Right cardiac atrium (tissue), 5 donors: ENCODE measurements around the gene ZNF253. TPM values are rescaled to one million over a fixed set of nuclear protein-coding genes. Genes with fewer than 3 reads are reported as not detected.
"Not testable (repeated sequence)": the region's sequence is repeated elsewhere in the genome, so short reads cannot be mapped to it uniquely, and the experiment has no call there.

Experiments
- ATAC-seq, 2 donors: fragments of 200-7000 bp; cut with Tn5 transposase; one replicate each; pipeline versions ENCODE4 v1.8.0 to v1.9.1; 2020; ENCODE audit warnings: moderate library complexity in 2 of 2, mild to moderate bottlenecking in 1 of 2
- DNase-seq, 3 donors: peaks; one replicate each; pipeline ENCODE4 v3.0.0-alpha.2; 2020
- H3K27ac ChIP-seq: one replicate; pipeline ENCODE4 v1.5.1; 2013; ENCODE audit warnings: mild to moderate bottlenecking, low read length, control low read depth, moderate library complexity
- H3K27me3 ChIP-seq: one replicate; pipeline ENCODE4 v1.6.1; 2013; ENCODE audit not compliant: control insufficient read depth, insufficient read depth
- H3K4me1 ChIP-seq: one replicate; pipeline ENCODE4 v1.6.1; 2013; ENCODE audit warnings: low read length; ENCODE audit not compliant: control insufficient read depth, insufficient read depth
- H3K4me3 ChIP-seq: one replicate; pipeline ENCODE4 v1.5.1; 2013; ENCODE audit warnings: low read length, control low read depth
- H3K9me3 ChIP-seq: one replicate; pipeline ENCODE4 v1.6.1; 2013; ENCODE audit warnings: low read length; ENCODE audit not compliant: control insufficient read depth
- WGBS: extraction: QIAGEN DNeasy Blood & Tissue Kit; methylation state at CpG from one replicate; pipeline ENCODE4 v1.1.7; 2013; 5-methylcytosine and 5-hydroxymethylcytosine counted together
- intact Hi-C, 4 donors: fragments of 100-400 bp; cut with DNase I; formaldehyde crosslinking; loops; one replicate each; pipeline versions ENCODE4 v1.11.0 to v1.14.0; 2022 to 2023
- polyA plus RNA-seq: library from polyadenylated mRNA; stranded (reverse); fragments of 200-250 nt; gene quantifications from one replicate; pipeline ENCODE4 v1.2.3, GENCODE V29; 2013
- total RNA-seq, 4 donors: library from RNA; stranded (reverse); fragmentation: NEBNext Ultra II Directional; extraction: Animal tissue kit (Norgen Biotek cat#: 25700); gene quantifications; one replicate each; pipeline ENCODE4 v1.2.1, GENCODE V29; 2021
- donor health status: healthy with polysubstance abuse.
- donor health status: DM: no; HTN: yes; CAD: no.
- donor health status: DM: no; HTN: no; CAD: no.
- donor health status: DM: no; HTN: yes; CAD: no; lungs with severe emphysema.
- donor health status: DM: yes; HTN: yes; CAD: no.

The ZNF253 gene
- total and polyA plus RNA-seq, 5 donors = 5.4 to 8.9 (median 8.5) TPM

GRCh38 chr19:19900139-19900728 is 34.6 kb downstream of the ZNF253 start:
- Histone ChIP-seq H3K4me1 (no peaks in the 10 kb centered on the region), H3K9me3 (no peaks in the 10 kb centered on the region), H3K27me3 (no peaks in the 10 kb centered on the region), H3K27ac (no peak overlapping the region), H3K4me3 (peak overlapping the region; percentile 77)
- ATAC-seq = no peak
- intact Hi-C loops = no loop called here
- WGBS = under 1% methylated on average over 9 of the region's 9 CpGs
- no peak for DNase-seq

- ATAC-seq = peak; percentile 99
- intact Hi-C loops = no loop called here
- no peaks in the 10 kb centered on the region for H3K4me1 ChIP-seq
- no peaks in the 10 kb centered on the region for H3K9me3 ChIP-seq
- H3K27ac ChIP-seq = peak within 1 kb of the TSS; percentile 86
- H3K27me3 ChIP-seq = no peaks in the 10 kb centered on the region
- under 1% methylated on average over 35 of the region's 35 CpGs for WGBS
- H3K4me3 ChIP-seq = peak within 1 kb of the TSS; percentile 77
- peak; percentile 94 to 97 (median 95) for DNase-seq
Observed at GRCh38 chr19:19900729-19901444, 35.2 kb downstream of the ZNF253 start, which contains the start of gene ZNF93. TSS of gene ZNF93 (plus strand) at chr19:19900946. CDS start at chr19:19901089, 143 bp downstream.

- H3K4me3 ChIP-seq, H3K4me1 ChIP-seq, H3K27ac ChIP-seq, DNase-seq, ATAC-seq, intact Hi-C loops, H3K27me3 ChIP-seq, H3K9me3 ChIP-seq: not testable (repeated sequence)
- 75% methylated on average over 3 of the region's 3 CpGs for WGBS
Observed at GRCh38 chr19:19907551-19907950, 41.9 kb downstream of the ZNF253 start.

DNA sequence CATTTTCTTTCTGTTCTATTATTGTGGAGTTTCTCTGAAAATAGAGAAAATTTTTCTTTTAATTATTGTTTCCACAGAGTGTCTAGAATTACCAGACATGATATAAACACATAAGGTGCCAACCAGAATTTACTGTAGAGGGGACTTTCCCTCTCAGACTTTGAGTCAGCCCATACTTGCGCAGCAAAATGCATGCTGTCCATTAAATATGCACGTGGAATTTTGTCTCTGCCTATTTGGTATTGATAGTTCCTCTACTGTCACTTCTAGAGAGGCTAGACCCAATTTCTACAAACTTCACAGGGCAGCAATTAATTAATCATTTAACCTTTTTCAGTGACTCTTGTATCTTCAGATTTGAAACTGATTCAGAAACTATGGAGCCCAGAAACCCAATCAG is 44.0 kb downstream of the ZNF253 start:
- Histone ChIP-seq H3K27me3 (no peaks in the 10 kb centered on the region), H3K9me3 (no peaks in the 10 kb centered on the region), H3K4me1 (no peaks in the 10 kb centered on the region), H3K4me3 (no peak overlapping the region), H3K27ac (no peak overlapping the region)
- DNase-seq (no peak), ATAC-seq (no peak)
- intact Hi-C loops = no loop called here
- WGBS = 91% methylated on average over 2 of the region's 2 CpGs

DNA sequence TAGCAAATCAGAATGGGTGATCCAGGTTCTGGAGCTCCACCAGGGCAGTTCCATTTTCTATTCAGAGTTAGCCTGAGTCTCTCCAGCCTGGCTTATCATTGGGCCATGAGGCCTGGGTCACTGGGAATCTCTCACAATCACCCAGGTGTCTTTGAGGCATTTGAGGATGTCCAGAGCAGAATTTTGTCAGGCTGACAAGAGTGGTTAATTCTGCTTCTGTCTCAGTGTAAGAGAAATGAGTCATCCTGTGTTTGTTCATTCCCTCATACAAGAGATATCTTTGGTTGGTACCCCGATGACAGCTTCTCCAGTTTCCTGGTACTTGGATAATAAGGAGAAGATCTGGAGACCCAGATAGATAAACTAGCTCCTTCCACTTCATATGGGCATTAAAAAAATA is 45.5 kb downstream of the ZNF253 start:
- 41% methylated on average over 1 of the region's 1 CpG for WGBS

GRCh38 chr19:19914596-19914995 is 48.9 kb downstream of the ZNF253 start:
- no peak for ATAC-seq
- no peak overlapping the region for H3K27ac ChIP-seq
- no peaks in the 10 kb centered on the region for H3K9me3 ChIP-seq

More for the DNA sequence above, 45.5 kb downstream of the ZNF253 start:
- Histone ChIP-seq H3K4me1 (no peaks in the 10 kb centered on the region), H3K9me3 (no peaks in the 10 kb centered on the region), H3K27me3 (no peaks in the 10 kb centered on the region), H3K27ac (no peak overlapping the region), H3K4me3 (no peak overlapping the region)
- no peak for DNase-seq
- ATAC-seq = no peak
- intact Hi-C loops = no loop called here

GRCh38 chr19:19930417-19930816 is 64.7 kb downstream of the ZNF253 start:
- H3K4me1 ChIP-seq, H3K27me3 ChIP-seq, H3K9me3 ChIP-seq, H3K27ac ChIP-seq, ATAC-seq, intact Hi-C loops, H3K4me3 ChIP-seq: not testable (repeated sequence)
- peak; percentile 74 to 92 (median 84) for DNase-seq
- 47% methylated on average over 7 of the region's 7 CpGs for WGBS

More at GRCh38 chr19:19914596-19914995, 48.9 kb downstream of the ZNF253 start:
- Histone ChIP-seq H3K27me3 (no peaks in the 10 kb centered on the region), H3K4me1 (no peaks in the 10 kb centered on the region), H3K4me3 (no peak overlapping the region)
- DNase-seq = no peak
- 69% methylated on average over 3 of the region's 3 CpGs for WGBS
- intact Hi-C loops = no loop called here

DNA sequence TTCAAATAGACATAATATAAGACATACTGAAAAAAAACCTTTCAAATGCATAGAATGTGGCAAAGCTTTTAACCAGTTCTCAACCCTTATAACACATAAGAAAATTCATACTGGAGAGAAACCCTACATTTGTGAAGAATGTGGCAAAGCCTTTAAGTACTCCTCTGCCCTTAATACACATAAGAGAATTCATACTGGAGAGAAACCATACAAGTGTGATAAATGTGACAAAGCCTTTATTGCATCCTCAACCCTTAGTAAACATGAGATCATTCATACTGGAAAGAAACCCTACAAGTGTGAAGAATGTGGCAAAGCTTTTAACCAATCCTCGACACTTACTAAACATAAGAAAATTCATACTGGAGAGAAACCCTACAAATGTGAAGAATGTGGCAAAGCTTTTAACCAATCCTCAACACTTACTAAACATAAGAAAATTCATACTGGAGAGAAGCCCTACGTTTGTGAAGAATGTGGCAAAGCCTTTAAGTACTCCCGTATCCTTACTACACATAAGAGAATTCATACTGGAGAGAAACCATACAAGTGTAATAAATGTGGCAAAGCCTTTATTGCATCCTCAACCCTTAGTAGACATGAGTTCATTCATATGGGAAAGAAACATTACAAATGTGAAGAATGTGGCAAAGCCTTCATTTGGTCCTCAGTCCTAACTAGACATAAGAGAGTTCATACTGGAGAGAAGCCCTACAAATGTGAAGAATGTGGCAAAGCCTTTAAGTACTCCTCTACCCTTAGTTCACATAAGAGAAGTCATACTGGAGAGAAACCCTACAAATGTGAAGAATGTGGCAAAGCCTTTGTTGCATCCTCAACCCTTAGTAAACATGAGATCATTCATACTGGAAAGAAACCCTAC is 68.0 kb downstream of the ZNF253 start:
- H3K27me3 ChIP-seq, H3K4me3 ChIP-seq, ATAC-seq, H3K27ac ChIP-seq, H3K4me1 ChIP-seq, H3K9me3 ChIP-seq, DNase-seq, intact Hi-C loops: not testable (repeated sequence)
- whole genome bisulfite sequencing = 98% methylated on average over 3 of the region's 3 CpGs

- Histone ChIP-seq H3K4me1 (no peaks in the 10 kb centered on the region), H3K4me3 (no peak overlapping the region), H3K9me3 (peaks cover 2% of the 10 kb centered on the region), H3K27ac (no peak overlapping the region), H3K27me3 (no peaks in the 10 kb centered on the region)
- DNase-seq (no peak), ATAC-seq (no peak)
- intact Hi-C loops = no loop called here
- 96% methylated on average over 2 of the region's 2 CpGs for WGBS
Observed at GRCh38 chr19:19937403-19937802, 71.7 kb downstream of the ZNF253 start.

- DNase-seq (no peak), ATAC-seq (no peak)
- H3K4me1 ChIP-seq = no peaks in the 10 kb centered on the region
- H3K9me3 ChIP-seq = peaks cover 2% of the 10 kb centered on the region
- intact Hi-C loops = no loop called here
- H3K4me3 ChIP-seq = no peak overlapping the region
- no peak overlapping the region for H3K27ac ChIP-seq
- H3K27me3 ChIP-seq = no peaks in the 10 kb centered on the region
- WGBS = 19% methylated on average over 2 of the region's 2 CpGs
Observed at GRCh38 chr19:19938449-19938848, 72.8 kb downstream of the ZNF253 start.
